A673 (cell line): ENCODE measurements around the gene GRID1. TPM values are rescaled to one million over a fixed set of nuclear protein-coding genes. Genes with fewer than 3 reads are reported as not detected.
"Not testable (repeated sequence)": the region's sequence is repeated elsewhere in the genome, so short reads cannot be mapped to it uniquely, and the experiment has no call there.

ENCODE experiments used
- BruUV-seq: library from RNA; stranded (reverse); fragments of 400-500 nt; replicated peaks from 2 replicates; lab custom pipeline; 2021; lab: Mats Ljungman, UMichigan
- CTCF ChIA-PET: fragments of 300-600 bp; sonication (Branson Sonifier 250); formaldehyde crosslinking; loops from one replicate; lab custom pipeline; 2022; ENCODE audit warnings: antibody characterized with exemption; lab: Charles Lee
- POLR2A ChIA-PET: fragments of 300-600 bp; sonication (Branson Sonifier 250); formaldehyde crosslinking; loops from one replicate; lab custom pipeline; 2022; ENCODE audit warnings: antibody characterized with exemption; ENCODE audit not compliant: low non-redundant PET; lab: Charles Lee
- DNase-seq: peaks from one replicate; pipeline ENCODE4 v3.0.0-alpha.2; 2015; ENCODE audit warnings: low spot score
- H3K27ac ChIP-seq: fragments of 200-600 bp; sonication (generic); 2 replicates; pipeline ENCODE4 v1.5.1; 2016; ENCODE audit warnings: mixed run types, low read depth, mild to moderate bottlenecking, mixed read lengths, antibody characterized with exemption, low read length; ENCODE audit not compliant: poor library complexity, severe bottlenecking
- H3K27me3 ChIP-seq: fragments of 200-600 bp; sonication (generic); replicated peaks from 2 replicates; pipeline ENCODE4 v1.6.1; 2017; ENCODE audit warnings: mixed run types, low read depth, mild to moderate bottlenecking, mixed read lengths, antibody characterized with exemption, low read length; ENCODE audit not compliant: insufficient read depth, poor library complexity
- H3K36me3 ChIP-seq: fragments of 200-600 bp; sonication (generic); 2 replicates; pipeline ENCODE4 v1.6.1; 2016; ENCODE audit warnings: mixed run types, mild to moderate bottlenecking, mixed read lengths, antibody characterized with exemption, low read length; ENCODE audit not compliant: insufficient read depth, poor library complexity, severe bottlenecking
- H3K4me1 ChIP-seq: fragments of 200-600 bp; sonication (generic); 2 replicates; pipeline ENCODE4 v1.6.1; 2017; ENCODE audit warnings: mixed run types, mild to moderate bottlenecking, mixed read lengths, antibody characterized with exemption, low read length; ENCODE audit not compliant: insufficient read depth, poor library complexity, severe bottlenecking
- H3K4me3 ChIP-seq: fragments of 200-600 bp; sonication (generic); 2 replicates; pipeline ENCODE4 v1.5.1; 2016; ENCODE audit warnings: low read depth, mixed run types, mild to moderate bottlenecking, mixed read lengths, low read length; ENCODE audit not compliant: poor library complexity, severe bottlenecking
- H3K9me3 ChIP-seq: fragments of 200-600 bp; sonication (generic); 2 replicates; pipeline ENCODE4 v1.6.1; 2016; ENCODE audit warnings: mixed run types, low read depth, mild to moderate bottlenecking, mixed read lengths, antibody characterized with exemption, low read length; ENCODE audit not compliant: poor library complexity, severe bottlenecking
- EZH2 ChIP-seq: fragments of 200-600 bp; sonication (generic); IDR thresholded peaks from 2 replicates; pipeline ENCODE4 v1.6.1; 2017; ENCODE audit warnings: borderline replicate concordance, low read depth, mild to moderate bottlenecking, mixed read lengths, antibody characterized with exemption, low read length; ENCODE audit not compliant: poor library complexity, severe bottlenecking
- intact Hi-C: fragments of 100-400 bp; cut with micrococcal nuclease; formaldehyde crosslinking; loops from one replicate; pipeline ENCODE4 v1.10.0; 2022; ENCODE audit not compliant: unreplicated experiment
- total RNA-seq: library from RNA; stranded (reverse); gene quantifications from 2 replicates; pipeline ENCODE4 v1.2.3, GENCODE V29; 2021
- TF ChIP-seq, protein P1 (sequence below): fragments of 300-800, 200-600 bp; sonication (generic); conservative IDR thresholded peaks from 2 replicates; pipeline ENCODE4 v1.5.1; 2017; ENCODE audit warnings: low read depth, mild to moderate bottlenecking, antibody characterized with exemption, low read length, moderate library complexity, mixed read lengths

The GRID1 gene
- total RNA-seq, 1 experiment from 2014 or later = not detected

DNA sequence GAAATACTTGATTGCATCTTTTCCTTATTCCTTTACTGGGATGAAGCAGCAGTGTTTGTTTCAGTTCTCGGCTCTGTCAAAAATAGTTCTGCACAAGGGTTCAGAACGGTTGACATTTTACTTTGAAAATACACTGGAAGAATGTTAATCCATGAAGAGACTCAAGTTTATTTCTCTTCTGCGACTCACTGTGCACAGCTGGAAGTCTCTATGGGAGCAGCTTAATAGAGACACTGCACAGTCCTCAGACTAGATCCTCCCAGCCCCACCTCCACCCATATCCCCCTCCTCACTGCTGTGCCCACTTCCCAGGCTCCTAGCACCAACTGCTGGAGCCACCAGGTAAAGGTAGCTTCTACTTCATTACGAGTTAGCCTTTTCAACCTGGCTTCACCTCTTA lies 517.8 kb downstream of the GRID1 start:
- Histone ChIP-seq H3K36me3 (no peaks in the 10 kb centered on the region), H3K4me3 (no peak overlapping the region), H3K27ac (no peak overlapping the region), H3K27me3 (no peaks in the 10 kb centered on the region), H3K9me3 (no peaks in the 10 kb centered on the region), H3K4me1 (no peaks in the 10 kb centered on the region)
- BruUV-seq = no TSS peak
- ChIA-PET CTCF (no interaction called here), POLR2A (no interaction called here)
- no peak for TF ChIP-seq EZH2
- TF ChIP-seq, protein P1, sequence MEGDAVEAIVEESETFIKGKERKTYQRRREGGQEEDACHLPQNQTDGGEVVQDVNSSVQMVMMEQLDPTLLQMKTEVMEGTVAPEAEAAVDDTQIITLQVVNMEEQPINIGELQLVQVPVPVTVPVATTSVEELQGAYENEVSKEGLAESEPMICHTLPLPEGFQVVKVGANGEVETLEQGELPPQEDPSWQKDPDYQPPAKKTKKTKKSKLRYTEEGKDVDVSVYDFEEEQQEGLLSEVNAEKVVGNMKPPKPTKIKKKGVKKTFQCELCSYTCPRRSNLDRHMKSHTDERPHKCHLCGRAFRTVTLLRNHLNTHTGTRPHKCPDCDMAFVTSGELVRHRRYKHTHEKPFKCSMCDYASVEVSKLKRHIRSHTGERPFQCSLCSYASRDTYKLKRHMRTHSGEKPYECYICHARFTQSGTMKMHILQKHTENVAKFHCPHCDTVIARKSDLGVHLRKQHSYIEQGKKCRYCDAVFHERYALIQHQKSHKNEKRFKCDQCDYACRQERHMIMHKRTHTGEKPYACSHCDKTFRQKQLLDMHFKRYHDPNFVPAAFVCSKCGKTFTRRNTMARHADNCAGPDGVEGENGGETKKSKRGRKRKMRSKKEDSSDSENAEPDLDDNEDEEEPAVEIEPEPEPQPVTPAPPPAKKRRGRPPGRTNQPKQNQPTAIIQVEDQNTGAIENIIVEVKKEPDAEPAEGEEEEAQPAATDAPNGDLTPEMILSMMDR = no peak
- intact Hi-C loops = no loop called here
- DNase-seq = peak; percentile 53

DNA sequence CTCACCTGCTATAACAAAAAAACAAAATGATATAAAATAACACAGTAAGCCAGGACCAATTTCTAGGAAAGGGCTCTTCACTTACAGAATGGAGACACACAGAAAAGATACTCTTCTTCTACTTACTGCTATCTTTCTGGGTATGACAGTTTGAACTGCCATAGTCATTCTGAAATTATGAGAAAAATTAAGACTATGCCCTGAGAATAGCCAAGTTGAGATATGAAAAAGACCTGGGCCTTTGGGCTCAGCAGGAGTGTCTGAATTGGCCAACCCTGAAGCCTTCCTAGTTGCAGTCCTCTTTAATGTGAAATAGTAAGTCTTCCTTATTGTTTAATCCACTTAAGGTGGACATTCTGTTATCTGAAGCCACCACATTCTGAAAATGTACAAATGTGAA lies 519.5 kb downstream of the GRID1 start:
- no peak overlapping the region for H3K4me3 ChIP-seq
- H3K9me3 ChIP-seq = no peaks in the 10 kb centered on the region
- H3K4me1 ChIP-seq = no peaks in the 10 kb centered on the region
- no peak overlapping the region for H3K27ac ChIP-seq
- BruUV-seq = no TSS peak
- no peak for DNase-seq
- no peaks in the 10 kb centered on the region for H3K36me3 ChIP-seq
- no peak for TF ChIP-seq EZH2
- TF ChIP-seq, protein P1 = no peak
- no peaks in the 10 kb centered on the region for H3K27me3 ChIP-seq
- intact Hi-C loops = no loop called here
- ChIA-PET POLR2A (no interaction called here), CTCF (no interaction called here)

DNA sequence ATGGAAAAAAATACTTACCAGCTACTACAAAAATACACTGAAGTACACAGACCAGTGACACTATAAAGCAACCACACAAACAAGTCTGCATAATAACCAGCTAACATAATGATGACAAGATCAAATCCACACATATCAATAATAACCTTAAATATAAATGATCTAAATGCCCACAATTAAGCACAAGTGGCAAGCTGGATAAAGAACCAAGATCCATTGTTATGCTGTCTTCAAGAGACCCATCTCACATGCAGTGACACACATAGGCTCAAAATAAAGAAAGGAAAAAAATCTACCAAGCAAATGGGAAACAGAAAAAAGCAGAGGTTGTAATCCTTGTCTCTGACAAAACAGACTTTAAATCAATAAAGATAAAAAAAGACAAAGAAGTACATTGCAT lies 527.9 kb downstream of the GRID1 start:
- H3K36me3 ChIP-seq, BruUV-seq, H3K27me3 ChIP-seq, H3K9me3 ChIP-seq, H3K27ac ChIP-seq, DNase-seq, POLR2A ChIA-PET, intact Hi-C loops, H3K4me3 ChIP-seq, CTCF ChIA-PET, H3K4me1 ChIP-seq: not testable (repeated sequence)

DNA sequence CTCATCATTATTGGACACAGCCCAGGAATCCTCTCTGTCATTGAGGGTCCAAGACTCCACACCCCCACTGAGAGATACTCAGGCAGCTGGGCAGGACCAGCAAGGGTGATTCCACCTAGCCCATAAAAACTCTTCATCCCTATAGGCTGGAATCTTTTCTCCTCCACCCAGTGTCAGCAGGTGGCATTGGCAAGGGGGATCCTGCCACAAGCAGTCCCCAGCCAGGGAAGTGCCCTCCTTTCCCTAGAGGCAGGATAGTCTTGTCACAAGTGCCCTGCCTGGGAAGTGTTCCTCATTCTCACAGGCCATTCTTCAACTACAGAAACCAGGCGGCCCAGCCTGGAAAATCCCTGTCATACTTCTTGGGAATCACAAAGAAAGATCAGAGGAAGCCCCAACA lies 533.6 kb downstream of the GRID1 start:
- no peak for DNase-seq
- H3K4me1 ChIP-seq = no peaks in the 10 kb centered on the region
- no peaks in the 10 kb centered on the region for H3K27me3 ChIP-seq
- H3K27ac ChIP-seq = no peak overlapping the region
- no TSS peak for BruUV-seq
- no peaks in the 10 kb centered on the region for H3K9me3 ChIP-seq
- H3K4me3 ChIP-seq = no peak overlapping the region
- TF ChIP-seq, protein P1 = no peak
- H3K36me3 ChIP-seq = no peaks in the 10 kb centered on the region
- intact Hi-C loops = no loop called here
- CTCF ChIA-PET = no interaction called here
- POLR2A ChIA-PET = no interaction called here
